ENCODE measurements around the gene ATP8B3. TPM values are rescaled to one million over a fixed set of nuclear protein-coding genes. Genes with fewer than 3 reads are reported as not detected.
A peak's percentile ranks its signal among the peaks of the same experiment; 100 is the strongest.

Gene ATP8B3
- total RNA-seq, 1 experiment from 2014 or later, result 9.6 TPM

GRCh38 chr19:1845642-1846041 lies 33.6 kb upstream of the ATP8B3 start:
- H4K91ac ChIP-seq (ENCODE audit: insufficient read length, low read depth, low read length), result no peak overlapping the region
- WGBS (ENCODE audit: extremely low coverage, insufficient read length, low lambda C conversion rate), result no CpG with 5 or more reads among the region's 11 CpGs
- H3K4me3 Mint-ChIP-seq, result peak overlapping the region in 1 of 2 experiments; percentile 97; a peak in 1 of 5 replicates
- H3K23me2 ChIP-seq (ENCODE audit: insufficient read length, low read depth, low read length, poor library complexity, severe bottlenecking), result peaks cover 7% of the 10 kb centered on the region
- no peak overlapping the region for H2BK20ac ChIP-seq (ENCODE audit: low read depth, low read length, poor library complexity, severe bottlenecking)
- no peaks in the 10 kb centered on the region for H3K27me3 Mint-ChIP-seq (ENCODE audit: low read depth)
- no peak overlapping the region for H2AK5ac ChIP-seq (ENCODE audit: insufficient read length, low read length)
- H3K9me3 Mint-ChIP-seq, result no peaks in the 10 kb centered on the region
- no peak overlapping the region for H2BK15ac ChIP-seq (ENCODE audit: low read depth, low read length)
- H3T11ph ChIP-seq (ENCODE audit: low read length), result no peak overlapping the region
- no peak overlapping the region for H2BK120ac ChIP-seq (ENCODE audit: low read depth, low read length, poor library complexity, severe bottlenecking)
- no peak overlapping the region for H3K4ac ChIP-seq (ENCODE audit: low read depth, low read length)
- H3K9me3 ChIP-seq (ENCODE audit: control insufficient read depth, low read depth, low read length), result no peaks in the 10 kb centered on the region
- no peak overlapping the region for H2AFZ ChIP-seq (ENCODE audit: low read length)
- no peak overlapping the region for H3K23ac ChIP-seq (ENCODE audit: insufficient read length, low read depth, low read length)
- H3K14ac ChIP-seq (ENCODE audit: insufficient read depth, low read length), result no peak overlapping the region
- H3K36me3 Mint-ChIP-seq (ENCODE audit: insufficient read depth in 1 of 3, low read depth in 3 of 3), result peaks cover 0 to 6% (median under 1%) of the 10 kb centered on the region in 3 experiments; a peak in 4 of 7 replicates
- no peak overlapping the region for H3K9ac ChIP-seq (ENCODE audit: extremely low read depth, insufficient read length, low read length)
- H4K5ac ChIP-seq (ENCODE audit: insufficient read length, low read depth, low read length), result no peak overlapping the region
- H3K18ac ChIP-seq (ENCODE audit: insufficient read length, low read depth, low read length), result no peak overlapping the region
- H2BK5ac ChIP-seq (ENCODE audit: insufficient read length, low read length), result no peak overlapping the region
- peak overlapping the region in 1 of 3 experiments; percentile 68; a peak in 2 of 7 replicates for H3K27ac Mint-ChIP-seq
- H3K4me2 ChIP-seq (ENCODE audit: insufficient read depth, insufficient read length, low read length), result no peak overlapping the region
- H4K20me1 ChIP-seq (ENCODE audit: control insufficient read depth, insufficient read depth, insufficient read length), result peaks cover 5% of the 10 kb centered on the region
- DNase-seq, result no peak
- no peaks in the 10 kb centered on the region for H3K27me3 ChIP-seq (ENCODE audit: insufficient read depth, low read length)
- H3K56ac ChIP-seq (ENCODE audit: insufficient read length, low read depth, low read length), result no peak overlapping the region
- no peak overlapping the region for H3K27ac ChIP-seq (ENCODE audit: insufficient read length, low read depth, low read length)
- H3K4me1 ChIP-seq (ENCODE audit: insufficient read depth, low read length), result no peaks in the 10 kb centered on the region
- TF ChIP-seq CTCF (conservative IDR thresholded peaks at IDR 0.05), result no peak
- no peak overlapping the region for H4K8ac ChIP-seq (replicated peaks; ENCODE audit: insufficient read length, low read depth, low read length)
- peaks cover 12% of the 10 kb centered on the region for H3K79me1 ChIP-seq (ENCODE audit: insufficient read depth, low read depth, low read length, poor library complexity, severe bottlenecking)
- no peak overlapping the region for H2BK12ac ChIP-seq (ENCODE audit: insufficient read length, low read depth, low read length)
- H3K4me1 Mint-ChIP-seq, result peaks cover 11 to 22% of the 10 kb centered on the region in 2 experiments
- H3K79me2 ChIP-seq (ENCODE audit: insufficient read depth, low read length), result peaks cover 28% of the 10 kb centered on the region; the same call in 1 of the 2 replicates

Measured in H9 (cell line).